IPS-NIHi7 (cell line): ENCODE data around the gene ASTN2.
"Not testable (repeated sequence)": the region's sequence is repeated elsewhere in the genome, so short reads cannot be mapped to it uniquely, and the experiment has no call there.

Source experiments
- DNase-seq: peaks from one replicate; pipeline ENCODE4 v3.0.0; 2012; ENCODE audit warnings: mixed read lengths; ENCODE audit errors: extremely low spot score

Gene ASTN2

DNA sequence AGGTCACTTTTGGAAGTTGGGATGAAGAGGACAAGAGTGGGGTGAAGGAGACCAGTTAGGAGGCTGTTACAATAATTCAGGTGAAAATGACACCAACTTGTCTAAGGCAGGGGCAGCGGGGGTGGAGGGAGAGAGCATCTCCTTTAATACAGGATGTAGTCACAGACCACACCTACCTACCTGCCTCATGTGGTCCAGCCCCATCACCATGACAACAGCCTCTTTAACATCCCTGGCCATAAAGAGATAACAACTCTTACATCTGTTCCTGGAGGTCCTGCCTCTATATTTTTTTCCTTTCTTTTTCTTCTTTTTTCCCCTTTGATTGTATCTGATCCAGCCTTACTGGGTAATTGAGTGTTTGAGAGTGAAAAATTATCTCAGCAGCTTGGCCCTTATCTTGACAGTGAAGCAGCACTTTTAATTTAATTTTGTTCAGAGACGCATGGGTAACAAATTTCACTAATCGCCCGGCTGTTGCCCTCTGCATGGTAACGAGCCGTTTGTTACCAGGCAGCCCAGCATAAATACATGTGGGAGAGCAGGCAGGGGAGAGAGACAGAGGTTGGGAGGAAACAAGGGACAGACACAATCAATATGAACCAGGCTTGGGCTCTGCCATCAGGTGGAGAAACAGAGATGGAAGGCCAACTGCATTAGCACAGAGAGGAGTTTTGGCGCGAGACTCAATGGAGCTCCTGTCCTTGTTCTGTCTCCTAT lies 338.1 kb downstream of the ASTN2 start:
- DNase-seq, result no peak

DNA sequence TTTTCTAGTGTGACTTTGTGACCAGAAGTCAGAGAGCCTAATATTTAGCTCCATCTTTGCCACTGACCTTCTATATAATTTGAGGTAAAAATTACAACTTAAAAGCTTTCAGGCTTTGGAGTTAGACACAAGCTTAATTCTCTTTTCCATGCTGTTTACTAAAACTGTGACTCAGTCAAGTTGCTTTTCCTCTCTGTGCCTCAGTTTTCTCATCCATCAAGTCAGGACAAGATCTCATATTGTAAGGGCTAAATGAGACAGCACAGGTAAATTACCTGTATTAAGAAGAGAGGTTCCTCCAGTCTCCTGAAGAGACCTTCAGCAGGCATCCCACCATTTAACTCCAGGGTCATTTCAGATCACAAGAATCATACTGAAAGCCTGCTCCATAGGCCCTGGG lies 339.2 kb downstream of the ASTN2 start:
- no peak for DNase-seq

GRCh38 chr9:117074784-117075520 lies 339.9 kb downstream of the ASTN2 start:
- no peak for DNase-seq

DNA sequence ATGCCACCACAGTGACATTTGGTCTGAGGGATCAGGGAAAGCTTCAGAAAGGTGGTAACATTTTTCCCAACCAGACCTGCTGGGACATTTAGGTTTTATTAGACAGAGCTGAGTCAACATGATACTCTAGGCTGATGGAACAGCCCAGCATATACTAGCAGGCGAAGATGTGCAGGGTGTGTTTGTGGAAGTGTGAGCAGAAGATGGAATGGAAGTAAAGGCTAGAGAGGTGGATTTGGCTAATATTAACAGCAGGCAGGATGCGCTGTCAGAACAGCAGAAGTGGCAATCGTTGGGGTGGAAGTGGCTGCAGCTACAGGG lies 340.6 kb downstream of the ASTN2 start:
- DNase-seq, result no peak

GRCh38 chr9:117073539-117074341 lies 341.1 kb downstream of the ASTN2 start:
- peak; percentile 73 for DNase-seq

- DNase-seq, result peak; percentile 24
Observed at GRCh38 chr9:117073071-117073470, 341.8 kb downstream of the ASTN2 start.

DNA sequence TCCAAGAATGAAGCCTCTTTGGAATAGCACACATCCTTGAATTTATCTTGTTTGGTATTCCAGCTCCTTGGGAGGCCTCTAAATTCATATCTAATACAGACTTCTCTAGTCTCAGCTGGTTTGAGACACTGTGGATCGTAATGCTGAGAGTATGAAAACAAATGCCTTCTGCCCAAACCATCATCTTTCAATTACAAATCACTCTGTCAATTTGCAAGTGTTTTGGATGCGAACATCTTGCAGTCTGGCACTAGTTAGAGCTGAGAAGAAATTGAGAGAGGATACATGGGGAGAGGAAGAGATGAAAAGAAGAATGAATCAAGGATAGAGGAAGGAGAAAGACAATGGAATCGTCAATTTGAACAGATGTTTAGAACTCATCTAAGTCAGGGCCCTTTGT lies 342.6 kb downstream of the ASTN2 start:
- no peak for DNase-seq

DNA sequence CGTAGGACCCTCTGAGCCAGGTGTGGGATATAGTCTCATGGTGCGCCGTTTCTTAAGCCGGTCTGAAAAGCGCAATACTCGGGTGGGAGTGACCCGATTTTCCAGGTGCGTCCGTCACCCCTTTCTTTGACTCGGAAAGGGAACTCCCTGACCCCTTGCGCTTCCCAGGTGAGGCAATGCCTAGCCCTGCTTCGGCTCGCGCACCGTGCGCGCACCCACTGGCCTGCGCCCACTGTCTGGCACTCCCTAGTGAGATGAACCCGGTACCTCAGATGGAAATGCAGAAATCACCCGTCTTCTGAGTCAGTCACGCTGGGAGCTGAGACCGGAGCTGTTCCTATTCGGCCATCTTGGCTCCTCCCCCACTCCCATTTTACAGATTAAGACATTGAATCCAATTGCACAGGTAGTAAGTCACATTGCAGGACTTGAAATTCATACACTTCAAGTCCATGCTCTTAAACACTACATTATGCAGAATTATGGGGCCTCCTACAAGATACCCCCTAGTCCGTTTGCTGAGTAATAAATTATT lies 343.1 kb downstream of the ASTN2 start:
- DNase-seq, result not testable (repeated sequence)

DNA sequence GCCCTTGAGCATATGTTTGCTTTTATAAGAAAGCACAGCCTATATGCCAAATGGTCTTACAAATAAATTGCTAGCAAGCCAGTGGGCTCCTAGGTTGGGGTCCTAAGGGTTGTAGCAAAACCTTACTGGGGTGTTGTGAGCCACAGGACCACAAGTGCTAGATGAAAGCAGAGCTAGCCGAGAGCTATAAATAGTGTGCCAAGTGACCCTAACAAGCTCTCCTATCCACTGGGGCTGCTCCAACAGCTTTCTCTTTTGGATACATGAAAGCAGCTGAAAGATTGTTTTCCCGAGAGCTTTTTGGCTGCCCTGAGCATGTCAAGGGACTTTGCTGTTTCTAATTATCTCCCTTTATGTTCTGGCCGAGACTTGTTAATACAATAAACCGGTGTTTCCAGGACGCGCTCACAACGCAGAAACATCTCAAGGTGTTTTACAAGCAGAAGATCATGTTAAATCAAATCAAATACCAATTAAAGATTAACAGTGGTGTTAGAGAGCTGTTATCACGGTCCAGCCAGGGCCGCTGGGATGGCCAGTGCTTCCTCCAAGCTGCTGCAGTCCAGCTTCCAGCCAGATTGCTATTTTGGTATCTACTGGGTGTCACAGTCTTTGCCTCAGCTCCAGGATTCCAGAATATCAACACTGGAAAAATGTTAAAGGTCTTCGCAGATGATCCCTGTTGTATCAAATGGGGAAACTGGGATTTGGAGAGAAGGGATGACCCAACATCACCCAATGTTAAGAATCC lies 351.0 kb downstream of the ASTN2 start:
- no peak for DNase-seq

- DNase-seq, result no peak
Observed at GRCh38 chr9:117060963-117061362, 353.9 kb downstream of the ASTN2 start.

- DNase-seq, result no peak
Observed at GRCh38 chr9:117050007-117050406, 364.9 kb downstream of the ASTN2 start.

- no peak for DNase-seq
Observed at GRCh38 chr9:117046666-117047327, 368.1 kb downstream of the ASTN2 start.

GRCh38 chr9:117044241-117044640 lies 370.6 kb downstream of the ASTN2 start:
- peak; percentile 72 for DNase-seq

GRCh38 chr9:117043159-117043558 lies 371.7 kb downstream of the ASTN2 start:
- no peak for DNase-seq

- no peak for DNase-seq
Observed at GRCh38 chr9:117035546-117035945, 379.3 kb downstream of the ASTN2 start.

DNA sequence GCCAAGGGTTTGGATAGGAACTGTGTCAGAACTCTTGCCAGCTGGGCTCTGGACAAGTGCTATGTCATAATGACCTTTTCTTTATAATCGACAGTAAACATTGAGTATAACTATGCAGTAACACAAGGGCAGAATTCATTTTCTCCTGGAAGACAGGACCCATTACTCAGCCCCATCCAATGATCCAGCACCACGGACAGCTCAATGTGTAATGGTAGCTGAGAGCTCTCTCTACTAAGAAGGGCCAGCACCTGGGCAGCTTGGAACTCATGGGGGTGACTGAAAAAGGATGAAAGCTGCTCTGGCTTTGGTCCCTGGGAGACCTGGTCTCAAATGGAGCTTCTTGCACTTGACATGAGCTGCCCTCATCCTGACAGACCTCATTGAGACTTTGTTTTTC lies 380.0 kb downstream of the ASTN2 start:
- DNase-seq, result peak; percentile 76

DNA sequence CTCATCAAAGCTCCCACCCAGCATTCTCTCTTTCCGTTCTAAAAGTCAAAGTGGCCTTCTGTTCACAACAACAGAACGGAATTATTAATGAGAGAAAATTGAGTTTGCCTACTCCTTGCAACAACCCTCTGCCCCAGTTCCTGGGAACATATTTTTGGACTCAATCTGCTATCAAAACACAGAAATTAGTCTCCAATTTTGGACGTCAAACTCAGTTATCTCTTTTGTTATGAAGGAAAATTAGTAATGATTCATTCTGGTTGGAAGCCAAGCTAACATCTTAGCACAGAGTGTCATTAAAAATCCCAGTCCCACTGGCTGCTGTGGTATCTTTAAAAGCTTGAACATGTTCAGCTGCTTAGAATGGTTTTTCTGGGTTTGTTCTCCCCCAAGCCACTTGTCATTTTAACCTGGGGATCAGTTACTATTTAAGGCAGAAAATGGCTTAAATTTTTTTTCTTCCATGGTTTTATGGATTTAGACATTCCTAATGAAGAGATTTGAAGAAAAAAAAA lies 384.5 kb downstream of the ASTN2 start:
- DNase-seq, result no peak

DNA sequence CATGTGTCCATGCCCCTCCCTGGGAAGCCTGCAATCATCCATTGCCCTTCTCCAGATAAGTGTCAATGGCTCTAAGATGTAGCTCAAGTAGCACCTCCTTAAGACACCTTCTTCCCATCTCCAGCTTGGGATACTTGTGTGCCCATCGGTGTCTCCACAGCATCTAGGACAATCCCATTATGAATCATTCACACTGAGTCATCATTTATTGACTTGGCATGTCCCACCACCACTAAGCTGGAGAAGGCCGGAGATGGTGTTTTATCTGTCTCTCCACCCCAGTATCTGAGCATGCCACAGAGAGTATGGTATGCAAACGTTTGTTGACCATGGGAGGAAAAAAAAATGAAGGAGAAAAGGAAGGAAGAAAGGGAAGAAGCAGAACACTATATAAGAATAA lies 385.5 kb downstream of the ASTN2 start:
- DNase-seq, result no peak

DNA sequence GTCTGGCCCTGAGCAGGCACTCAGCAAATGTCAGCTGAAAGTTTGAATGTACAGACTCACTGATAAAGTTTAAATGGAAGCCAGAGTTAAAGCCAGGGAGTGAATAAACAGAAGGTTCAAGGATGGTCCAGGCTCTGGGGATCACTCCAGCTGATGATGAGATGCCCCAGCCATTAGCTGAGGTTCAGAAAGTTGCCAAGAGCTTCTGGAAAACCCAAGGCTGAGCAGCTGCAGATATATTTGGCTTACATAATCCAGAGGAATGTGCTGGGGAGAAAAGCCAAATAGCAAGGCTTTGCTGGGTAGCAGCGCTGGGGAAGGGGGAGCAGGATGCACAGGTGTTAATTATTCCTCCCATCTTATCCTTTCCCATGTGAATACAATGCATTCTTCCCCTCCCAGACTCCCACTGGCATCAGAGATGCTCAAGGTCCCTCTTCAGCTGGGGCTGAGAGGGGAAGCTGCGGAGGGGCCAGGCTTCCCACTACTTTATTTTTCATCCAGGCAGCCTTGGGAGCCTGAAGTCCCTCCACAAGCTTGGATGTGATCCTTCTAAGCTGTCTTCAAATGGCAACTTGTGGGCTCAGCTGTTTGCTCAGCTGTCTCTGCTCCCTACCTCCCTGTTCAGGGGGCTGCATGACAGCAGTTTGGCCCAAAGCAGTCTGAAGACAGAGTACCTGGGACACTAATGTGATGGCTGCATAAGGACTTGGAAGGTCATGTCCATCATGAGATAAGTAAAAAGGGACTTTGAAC lies 386.6 kb downstream of the ASTN2 start:
- DNase-seq, result no peak

- peak; percentile 21 for DNase-seq
Observed at GRCh38 chr9:117021906-117022305, 393.0 kb downstream of the ASTN2 start.
